Thyroid gland (tissue), 4 donors: ENCODE results near the gene ANXA2.

Experiments used
- POLR2A ChIP-seq, 2 donors: fragments of 450-650 bp; IDR thresholded peaks; one replicate each; pipeline ENCODE4 v1.6.1; 2017; ENCODE audit warnings: antibody characterized with exemption in 2 of 2, mild to moderate bottlenecking in 2 of 2, moderate library complexity in 1 of 2
- TF ChIP-seq, protein P1 (sequence below), 6 experiments: fragments of 200-600 bp in 3 of 6; fragments of 450-650 bp in 3 of 6; sonication (generic) in 3 of 6; IDR thresholded peaks; one replicate each; pipeline ENCODE4 v1.5.1; 2016 to 2019; ENCODE audit warnings: antibody characterized with exemption in 6 of 6, mild to moderate bottlenecking in 2 of 6, inconsistent platforms in 1 of 6, moderate library complexity in 1 of 6

DNA sequence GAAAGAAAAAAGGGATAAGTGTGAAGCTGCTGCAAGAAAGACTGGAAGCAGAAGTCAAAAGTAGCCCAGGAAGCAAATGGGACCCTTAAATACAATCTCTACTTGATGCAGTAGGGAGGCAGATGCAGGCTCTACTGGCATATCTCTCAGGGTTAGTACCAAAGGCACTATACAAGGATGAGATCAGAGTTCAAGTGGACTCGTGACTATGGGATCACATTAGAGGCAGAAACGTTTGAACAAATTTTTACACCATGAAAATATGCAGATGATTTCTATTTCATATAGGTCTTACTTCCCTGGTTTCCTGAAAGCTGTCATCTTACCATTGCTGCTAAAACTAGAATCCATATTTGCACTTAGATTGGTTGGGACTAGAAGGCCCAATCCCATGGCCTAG, 27.7 kb upstream of the ANXA2 start:
- TF ChIP-seq, protein P1, sequence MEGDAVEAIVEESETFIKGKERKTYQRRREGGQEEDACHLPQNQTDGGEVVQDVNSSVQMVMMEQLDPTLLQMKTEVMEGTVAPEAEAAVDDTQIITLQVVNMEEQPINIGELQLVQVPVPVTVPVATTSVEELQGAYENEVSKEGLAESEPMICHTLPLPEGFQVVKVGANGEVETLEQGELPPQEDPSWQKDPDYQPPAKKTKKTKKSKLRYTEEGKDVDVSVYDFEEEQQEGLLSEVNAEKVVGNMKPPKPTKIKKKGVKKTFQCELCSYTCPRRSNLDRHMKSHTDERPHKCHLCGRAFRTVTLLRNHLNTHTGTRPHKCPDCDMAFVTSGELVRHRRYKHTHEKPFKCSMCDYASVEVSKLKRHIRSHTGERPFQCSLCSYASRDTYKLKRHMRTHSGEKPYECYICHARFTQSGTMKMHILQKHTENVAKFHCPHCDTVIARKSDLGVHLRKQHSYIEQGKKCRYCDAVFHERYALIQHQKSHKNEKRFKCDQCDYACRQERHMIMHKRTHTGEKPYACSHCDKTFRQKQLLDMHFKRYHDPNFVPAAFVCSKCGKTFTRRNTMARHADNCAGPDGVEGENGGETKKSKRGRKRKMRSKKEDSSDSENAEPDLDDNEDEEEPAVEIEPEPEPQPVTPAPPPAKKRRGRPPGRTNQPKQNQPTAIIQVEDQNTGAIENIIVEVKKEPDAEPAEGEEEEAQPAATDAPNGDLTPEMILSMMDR (IDR thresholded peaks at IDR 0.05) = no peak
- no peak for TF ChIP-seq POLR2A (IDR thresholded peaks at IDR 0.05)
